Loucy (cell line): ENCODE results near the gene GPHN.

Experiments
- H2AFZ ChIP-seq: fragments of 200-600 bp; sonication (generic); 2 replicates; pipeline ENCODE4 v1.6.0; 2016; ENCODE audit warnings: antibody characterized with exemption, mild to moderate bottlenecking, low read length, moderate library complexity
- H3F3A ChIP-seq: fragments of 200-600 bp; 2 replicates; pipeline ENCODE4 v1.6.0; 2016; ENCODE audit warnings: antibody characterized with exemption, low read depth, mild to moderate bottlenecking
- H3K27me3 ChIP-seq: fragments of 200-600 bp; sonication (generic); 2 replicates; pipeline ENCODE4 v1.6.1; 2014; ENCODE audit warnings: low read length, mild to moderate bottlenecking; ENCODE audit not compliant: insufficient read depth, poor library complexity, severe bottlenecking
- H3K36me3 ChIP-seq: fragments of 200-600 bp; sonication (generic); 2 replicates; pipeline ENCODE4 v1.6.1; 2016; ENCODE audit warnings: low read length; ENCODE audit not compliant: insufficient read depth
- H3K4me1 ChIP-seq: fragments of 200-600 bp; sonication (generic); 2 replicates; pipeline ENCODE4 v1.5.1; 2014; ENCODE audit warnings: low read length, mild to moderate bottlenecking; ENCODE audit not compliant: insufficient read depth, poor library complexity, severe bottlenecking
- H3K4me2 ChIP-seq: fragments of 200-600 bp; sonication (generic); 2 replicates; pipeline ENCODE4 v1.6.0; 2014; ENCODE audit warnings: antibody characterized with exemption, low read length, low read depth, mild to moderate bottlenecking; ENCODE audit not compliant: poor library complexity, severe bottlenecking
- H3K4me3 ChIP-seq: fragments of 200-600 bp; sonication (generic); 2 replicates; pipeline ENCODE4 v1.5.1; 2014; ENCODE audit warnings: low read length, mild to moderate bottlenecking, mixed read lengths; ENCODE audit not compliant: poor library complexity, severe bottlenecking
- H3K79me2 ChIP-seq: fragments of 200-600 bp; sonication (generic); 2 replicates; pipeline ENCODE4 v1.6.1; 2014; ENCODE audit warnings: low read length; ENCODE audit not compliant: insufficient read depth
- H3K9ac ChIP-seq: fragments of 200-600 bp; sonication (generic); 2 replicates; pipeline ENCODE4 v1.6.0; 2014; ENCODE audit warnings: mild to moderate bottlenecking, low read depth, low read length, moderate library complexity; ENCODE audit not compliant: poor library complexity, severe bottlenecking
- H3K9me2 ChIP-seq: fragments of 200-600 bp; sonication (generic); replicated peaks from 2 replicates; pipeline ENCODE4 v1.6.1; 2016; ENCODE audit warnings: low read depth, low read length, mixed read lengths
- H3K9me3 ChIP-seq: fragments of 200-600 bp; sonication (generic); 2 replicates; pipeline ENCODE4 v1.6.1; 2014; ENCODE audit warnings: mild to moderate bottlenecking, antibody characterized with exemption, low read length, low read depth; ENCODE audit not compliant: insufficient read depth
- H4K20me1 ChIP-seq: fragments of 200-600 bp; sonication (generic); 2 replicates; pipeline ENCODE4 v1.6.0; 2014; ENCODE audit warnings: antibody characterized with exemption, low read length, mild to moderate bottlenecking; ENCODE audit not compliant: insufficient read depth, poor library complexity, severe bottlenecking
- EZH2phosphoT487 ChIP-seq: fragments of 200-600 bp; IDR thresholded peaks from 2 replicates; pipeline ENCODE4 v1.6.1; 2018; ENCODE audit warnings: antibody characterized with exemption, mild to moderate bottlenecking, moderate library complexity, borderline replicate concordance
- TF ChIP-seq, protein P1 (sequence below): fragments of 200-600 bp; sonication (generic); conservative IDR thresholded peaks from 2 replicates; pipeline ENCODE4 v1.5.1; 2014; ENCODE audit warnings: mild to moderate bottlenecking, antibody characterized with exemption, low read length

Gene GPHN

DNA sequence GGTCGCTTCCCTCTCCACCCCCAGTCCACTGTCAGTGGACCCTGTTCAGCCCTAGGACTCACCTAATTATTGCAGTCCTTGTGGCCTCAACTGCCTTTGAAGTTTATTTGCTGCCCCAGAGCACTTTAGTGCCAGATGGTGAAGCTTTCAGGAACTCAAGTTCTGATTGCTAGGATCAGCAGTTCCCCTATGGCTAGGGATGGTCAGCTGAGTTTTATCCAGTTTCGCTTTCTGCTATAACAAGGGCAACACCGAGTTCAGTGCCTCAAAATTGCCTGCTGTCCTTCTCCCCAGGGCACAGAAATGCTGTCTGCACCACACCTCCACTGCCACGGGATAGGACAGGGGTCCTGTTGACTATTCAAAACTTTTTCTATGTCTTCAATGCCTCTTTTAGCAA is 295.0 kb downstream of the GPHN start:
- Histone ChIP-seq H3F3A (no peaks in the 10 kb centered on the region), H3K4me1 (no peaks in the 10 kb centered on the region), H2AFZ (no peak overlapping the region), H3K27me3 (no peaks in the 10 kb centered on the region), H3K9ac (no peak overlapping the region), H3K9me2 (no peaks in the 10 kb centered on the region), H3K4me3 (no peak overlapping the region), H3K9me3 (peaks cover 14% of the 10 kb centered on the region; the same call in 1 of the 2 replicates), H3K79me2 (no peaks in the 10 kb centered on the region), H4K20me1 (no peaks in the 10 kb centered on the region), H3K36me3 (no peaks in the 10 kb centered on the region; the same call in 1 of the 2 replicates), H3K4me2 (no peak overlapping the region)
- no peak for TF ChIP-seq EZH2phosphoT487
- TF ChIP-seq, protein P1, sequence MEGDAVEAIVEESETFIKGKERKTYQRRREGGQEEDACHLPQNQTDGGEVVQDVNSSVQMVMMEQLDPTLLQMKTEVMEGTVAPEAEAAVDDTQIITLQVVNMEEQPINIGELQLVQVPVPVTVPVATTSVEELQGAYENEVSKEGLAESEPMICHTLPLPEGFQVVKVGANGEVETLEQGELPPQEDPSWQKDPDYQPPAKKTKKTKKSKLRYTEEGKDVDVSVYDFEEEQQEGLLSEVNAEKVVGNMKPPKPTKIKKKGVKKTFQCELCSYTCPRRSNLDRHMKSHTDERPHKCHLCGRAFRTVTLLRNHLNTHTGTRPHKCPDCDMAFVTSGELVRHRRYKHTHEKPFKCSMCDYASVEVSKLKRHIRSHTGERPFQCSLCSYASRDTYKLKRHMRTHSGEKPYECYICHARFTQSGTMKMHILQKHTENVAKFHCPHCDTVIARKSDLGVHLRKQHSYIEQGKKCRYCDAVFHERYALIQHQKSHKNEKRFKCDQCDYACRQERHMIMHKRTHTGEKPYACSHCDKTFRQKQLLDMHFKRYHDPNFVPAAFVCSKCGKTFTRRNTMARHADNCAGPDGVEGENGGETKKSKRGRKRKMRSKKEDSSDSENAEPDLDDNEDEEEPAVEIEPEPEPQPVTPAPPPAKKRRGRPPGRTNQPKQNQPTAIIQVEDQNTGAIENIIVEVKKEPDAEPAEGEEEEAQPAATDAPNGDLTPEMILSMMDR = no peak

GRCh38 chr14:66804141-66804540 is 296.2 kb downstream of the GPHN start:
- no peak overlapping the region for H3K4me3 ChIP-seq
- H3K79me2 ChIP-seq = no peaks in the 10 kb centered on the region
- H3K4me2 ChIP-seq = no peak overlapping the region
- H3K9me3 ChIP-seq = peaks cover 14% of the 10 kb centered on the region; the same call in 1 of the 2 replicates
- H3K27me3 ChIP-seq = no peaks in the 10 kb centered on the region
- H4K20me1 ChIP-seq = no peaks in the 10 kb centered on the region
- no peaks in the 10 kb centered on the region for H3K4me1 ChIP-seq
- no peaks in the 10 kb centered on the region; the same call in 1 of the 2 replicates for H3K36me3 ChIP-seq
- no peak overlapping the region for H2AFZ ChIP-seq
- TF ChIP-seq, protein P1 = no peak
- no peak for TF ChIP-seq EZH2phosphoT487
- H3F3A ChIP-seq = no peaks in the 10 kb centered on the region
- H3K9me2 ChIP-seq = no peaks in the 10 kb centered on the region
- no peak overlapping the region for H3K9ac ChIP-seq

- no peaks in the 10 kb centered on the region for H3K79me2 ChIP-seq
- TF ChIP-seq, protein P1 = no peak
- TF ChIP-seq EZH2phosphoT487 = no peak
- no peaks in the 10 kb centered on the region for H3K27me3 ChIP-seq
- H4K20me1 ChIP-seq = no peaks in the 10 kb centered on the region
- no peaks in the 10 kb centered on the region for H3K4me1 ChIP-seq
- peaks cover 23% of the 10 kb centered on the region; the same call in 1 of the 2 replicates for H3K9me3 ChIP-seq
- no peak overlapping the region for H3K9ac ChIP-seq
- no peaks in the 10 kb centered on the region for H3K9me2 ChIP-seq
- H3K4me2 ChIP-seq = no peak overlapping the region
- H3K36me3 ChIP-seq = peaks cover 18% of the 10 kb centered on the region; the same call in 1 of the 2 replicates
- no peaks in the 10 kb centered on the region for H3F3A ChIP-seq
- no peak overlapping the region for H3K4me3 ChIP-seq
- H2AFZ ChIP-seq = no peak overlapping the region
These were observed 305.7 kb downstream of the GPHN start for GRCh38 chr14:66813636-66814035.
